T-helper 2 cell treated with Interferon-gamma antibody and Interleukin-4, amounts not matched to agents 100 ng/mL and 5 ng/mL, for 36 hours (primary cell): ENCODE measurements around the gene ICAM3. TPM values are rescaled to one million over a fixed set of nuclear protein-coding genes. Genes with fewer than 3 reads are reported as not detected.

Experiments used
- intact Hi-C: fragments of 100-400 bp; cut with micrococcal nuclease; formaldehyde crosslinking; loops from one replicate; pipeline ENCODE4 v1.15.1; 2023
- total RNA-seq: library from RNA; stranded (reverse); gene quantifications from 2 replicates; pipeline ENCODE4 v1.2.3, GENCODE V29; 2022

ICAM3 gene
- total RNA-seq, 1 donor from 2014 or later: 185 TPM

DNA sequence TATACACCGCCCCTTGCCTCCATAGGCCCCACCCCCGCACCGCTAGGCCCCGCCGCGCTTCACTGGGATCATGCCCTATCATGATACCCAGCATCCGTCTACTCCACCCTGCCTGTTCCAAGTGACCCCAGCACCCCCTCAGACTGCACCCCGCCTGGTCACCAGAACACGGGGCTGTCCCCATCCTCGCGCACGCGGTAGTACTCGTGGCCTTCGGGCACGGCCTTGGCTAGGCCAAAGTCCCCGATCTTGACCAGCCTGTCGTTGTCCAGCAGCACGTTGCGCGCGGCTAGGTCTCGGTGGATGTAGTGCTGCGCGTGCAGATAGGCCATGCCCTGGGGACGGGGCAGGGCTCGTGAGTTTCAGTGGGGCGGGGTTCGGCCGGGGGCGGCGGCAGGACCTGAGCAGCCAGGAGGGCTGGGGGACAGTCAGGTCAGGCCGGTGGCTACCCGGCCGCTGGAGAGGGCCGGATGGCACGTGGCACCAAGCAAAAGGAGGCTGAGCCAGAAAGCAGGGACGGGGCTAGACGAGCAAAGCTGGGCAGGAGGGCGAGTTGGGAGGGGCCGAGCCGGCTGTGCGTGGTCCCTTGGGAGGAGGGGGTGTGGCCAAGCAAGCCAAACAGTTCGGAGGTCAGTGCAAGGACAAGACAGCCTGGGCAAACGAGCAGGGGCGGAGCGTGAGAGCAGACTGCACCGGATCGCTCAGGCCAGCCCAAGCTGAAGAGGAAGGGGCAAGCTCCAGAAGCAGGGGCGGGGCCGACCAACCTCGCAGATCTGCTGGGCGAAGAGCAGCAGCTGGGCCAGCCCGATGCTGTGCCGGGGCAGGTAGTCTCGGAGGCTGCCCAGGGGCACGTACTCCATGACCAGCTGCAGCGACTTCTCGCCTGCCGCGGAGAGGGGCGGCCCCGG is 13.6 kb upstream of the ICAM3 start:
- intact Hi-C loops: no loop called here

DNA sequence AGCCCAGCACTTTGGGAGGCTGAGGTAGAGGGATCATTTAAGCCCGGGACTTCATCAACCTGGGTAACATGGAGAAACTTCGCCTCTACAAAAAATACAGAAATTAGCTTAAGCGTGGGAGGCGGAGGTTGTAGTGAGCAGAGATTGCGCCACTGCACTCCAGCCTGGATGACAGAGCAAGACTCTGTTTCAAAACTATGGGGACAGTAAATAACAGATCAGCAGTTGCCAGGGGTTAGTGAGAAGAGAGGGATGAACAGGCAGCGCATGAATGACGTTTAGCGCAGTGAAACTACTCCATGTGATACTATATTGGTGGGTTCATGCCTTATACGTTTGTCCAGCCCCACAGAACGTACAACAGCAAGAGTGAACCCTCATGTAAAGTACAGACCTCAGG is 7.1 kb upstream of the ICAM3 start:
- intact Hi-C loops: no loop called here

DNA sequence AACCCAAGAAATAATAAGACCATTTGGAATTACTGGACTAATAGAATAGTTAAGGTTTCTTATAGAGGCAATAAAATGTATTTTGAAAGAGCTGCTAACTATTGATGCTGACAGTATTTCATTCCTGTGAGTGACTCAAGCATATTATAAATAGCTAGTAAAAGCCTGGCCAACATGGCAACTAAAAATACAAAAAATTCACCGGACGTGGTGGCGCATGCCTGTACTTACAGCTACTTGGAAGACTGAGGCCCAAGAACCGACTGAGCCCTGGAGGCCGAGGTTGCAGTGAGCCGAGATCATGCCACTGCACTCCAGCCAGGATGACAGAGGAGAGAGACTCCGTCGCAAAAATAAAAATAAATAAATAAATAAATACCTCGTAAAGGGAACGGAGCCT is 5.4 kb upstream of the ICAM3 start:
- intact Hi-C loops: no loop called here

DNA sequence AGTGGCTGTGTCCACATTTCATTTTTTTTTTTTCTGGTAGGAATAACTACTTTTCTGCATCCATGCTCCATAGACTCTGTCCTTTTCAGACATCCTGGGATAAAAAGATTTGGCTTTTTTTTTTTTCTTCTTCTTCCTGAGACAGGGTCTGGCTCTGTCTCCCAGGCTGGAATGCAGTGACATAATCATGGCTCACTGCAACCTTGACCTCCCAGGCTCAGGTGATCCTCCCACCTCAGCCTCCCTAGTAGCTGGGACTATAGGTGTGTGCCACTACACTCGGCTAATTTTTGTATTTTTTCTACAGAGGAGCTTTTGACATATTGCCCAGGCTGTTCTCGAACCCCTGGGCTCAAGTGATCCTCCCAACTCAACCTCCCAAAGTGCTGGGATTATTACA is 4.1 kb upstream of the ICAM3 start:
- intact Hi-C loops: no loop called here

DNA sequence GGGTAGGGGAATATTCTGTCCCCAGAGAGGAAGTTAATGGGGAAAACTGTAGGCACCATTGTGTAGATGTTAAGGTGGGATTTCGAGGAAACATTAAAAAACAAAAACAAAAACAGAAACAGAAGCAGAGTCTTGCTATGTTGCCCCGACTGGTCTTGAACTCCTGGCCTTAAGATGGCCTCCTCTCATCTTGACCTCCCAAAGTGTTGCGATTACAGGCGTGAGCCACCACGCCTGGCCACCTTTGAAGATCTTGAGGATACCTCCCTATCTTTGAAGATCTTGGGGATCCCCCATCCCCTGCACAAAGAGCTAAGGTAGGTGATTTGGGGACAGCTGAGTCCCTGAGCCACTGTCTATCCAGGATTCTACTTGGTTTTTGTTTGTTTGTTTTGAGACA is 553 bp upstream of the ICAM3 start:
- intact Hi-C loops: loop anchor here (5.0 kb wide), 1 partner anchor 73 kb away; no protein-coding TSS in a partner anchor

DNA sequence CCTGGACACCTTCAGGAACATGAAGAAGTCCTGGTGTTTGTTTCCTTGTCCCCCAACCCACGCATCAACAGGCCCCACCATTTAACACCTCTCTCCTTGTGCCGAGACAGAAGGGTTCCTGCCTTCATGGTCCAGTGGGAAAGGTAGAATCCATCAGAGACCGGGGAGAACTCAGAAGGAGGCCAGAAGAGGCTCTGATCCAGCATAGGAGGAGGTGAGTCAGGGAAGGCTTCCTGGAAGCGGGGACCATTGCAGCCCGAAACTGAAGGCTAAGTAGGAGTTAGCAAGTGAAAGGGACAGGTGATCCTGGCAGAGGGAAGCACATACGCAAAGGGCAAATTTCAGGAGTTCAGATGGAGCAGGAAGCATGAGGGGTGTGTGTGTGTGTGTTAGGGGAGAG is 484 bp downstream of the ICAM3 start:
- intact Hi-C loops: loop anchor here (5.0 kb wide), 1 partner anchor 72 kb away; no protein-coding TSS in a partner anchor

DNA sequence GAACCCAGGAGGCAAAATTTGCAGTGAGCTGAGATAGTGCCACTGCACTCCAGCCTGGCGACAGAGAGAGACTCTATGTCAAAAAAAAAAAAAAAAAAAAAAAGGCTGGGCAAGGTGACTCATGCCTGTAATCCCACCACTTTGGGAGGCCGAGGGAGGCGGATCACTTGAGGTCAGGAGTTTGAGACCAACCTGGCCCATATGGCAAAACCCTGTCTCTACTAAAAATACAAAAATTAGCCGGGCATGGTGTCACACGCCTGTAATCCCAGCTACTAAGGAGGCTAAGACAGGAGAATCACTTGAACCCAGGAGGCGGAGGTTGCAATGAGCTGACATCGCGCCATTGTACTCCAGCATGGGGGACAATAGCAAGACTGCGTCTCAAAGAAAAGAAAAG is 2.7 kb downstream of the ICAM3 start:
- intact Hi-C loops: loop anchor here (5.0 kb wide), 1 partner anchor 69 kb away; no protein-coding TSS in a partner anchor

DNA sequence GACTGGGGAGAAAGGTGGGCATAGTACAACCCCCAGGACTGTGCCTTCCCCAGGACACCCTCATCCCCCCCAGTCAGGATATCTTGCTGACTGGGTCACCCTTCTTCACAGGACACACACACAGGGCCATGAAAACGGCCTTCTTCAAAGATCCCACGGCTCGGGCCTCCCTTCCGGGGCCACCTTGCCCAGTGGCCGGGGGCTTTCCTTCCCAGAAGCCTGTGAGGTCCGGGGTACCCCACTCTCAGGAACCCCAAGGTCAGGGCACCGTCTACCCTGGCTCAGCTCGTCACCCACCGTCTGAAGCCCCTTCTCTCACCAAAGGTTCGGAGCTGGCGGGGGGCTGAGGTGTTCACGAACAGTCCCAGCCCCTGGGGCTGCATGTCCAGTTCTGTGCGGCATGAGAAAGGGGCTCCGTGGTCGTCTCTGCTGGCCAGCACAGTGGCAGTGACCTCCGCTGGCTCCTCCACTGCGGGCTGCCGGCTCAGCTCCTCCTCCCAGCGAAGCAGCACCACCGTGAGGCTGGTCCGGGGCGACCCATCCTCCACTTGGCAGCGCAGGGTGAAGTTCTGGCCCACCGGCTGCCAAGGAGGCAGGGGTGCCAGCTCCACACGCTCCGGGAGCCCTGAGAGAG is 4.0 kb downstream of the ICAM3 start:
- intact Hi-C loops: loop anchor here (5.0 kb wide), 1 partner anchor 68 kb away; no protein-coding TSS in a partner anchor

DNA sequence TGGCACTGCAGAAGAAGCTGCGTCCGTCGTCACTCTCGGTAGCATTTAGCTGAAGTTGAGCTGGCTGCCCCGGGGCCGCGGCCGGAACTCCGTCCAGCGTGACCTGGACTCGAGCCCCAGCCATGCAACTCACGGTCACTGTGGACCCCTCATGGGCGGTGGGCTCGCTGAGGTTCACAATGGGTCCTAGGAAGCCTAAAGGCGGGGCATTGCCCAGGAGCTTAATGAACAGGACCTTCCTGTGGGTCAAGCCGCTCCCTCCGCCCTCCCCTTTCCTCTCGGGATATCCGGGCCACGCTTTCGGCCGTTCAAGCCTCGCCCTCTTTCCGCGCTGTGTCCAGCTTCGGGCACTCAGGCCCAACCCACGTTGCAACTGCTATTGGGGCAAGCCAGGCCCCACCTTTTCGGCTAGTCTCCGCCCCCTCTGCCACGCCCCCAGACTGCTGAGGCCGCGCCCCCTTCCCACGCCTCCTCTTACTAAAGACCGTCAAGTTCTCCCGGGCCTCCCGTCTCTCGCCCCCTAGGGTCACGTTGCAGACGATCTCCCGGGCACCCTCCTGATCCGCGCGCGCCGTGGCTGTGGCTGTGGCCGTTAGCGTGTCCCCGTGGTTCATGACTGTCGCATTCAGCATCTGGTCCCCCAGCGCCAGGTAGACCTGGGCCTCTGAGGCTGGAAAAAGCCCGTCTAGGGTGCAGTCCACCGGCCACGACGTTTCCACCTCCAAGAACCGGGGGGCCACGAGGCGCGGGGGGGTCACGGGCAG is 4.7 kb downstream of the ICAM3 start:
- intact Hi-C loops: loop anchor here (5.0 kb wide), 2 partner anchors 67 to 318 kb away; partner anchors contain the start of gene ILF3

DNA sequence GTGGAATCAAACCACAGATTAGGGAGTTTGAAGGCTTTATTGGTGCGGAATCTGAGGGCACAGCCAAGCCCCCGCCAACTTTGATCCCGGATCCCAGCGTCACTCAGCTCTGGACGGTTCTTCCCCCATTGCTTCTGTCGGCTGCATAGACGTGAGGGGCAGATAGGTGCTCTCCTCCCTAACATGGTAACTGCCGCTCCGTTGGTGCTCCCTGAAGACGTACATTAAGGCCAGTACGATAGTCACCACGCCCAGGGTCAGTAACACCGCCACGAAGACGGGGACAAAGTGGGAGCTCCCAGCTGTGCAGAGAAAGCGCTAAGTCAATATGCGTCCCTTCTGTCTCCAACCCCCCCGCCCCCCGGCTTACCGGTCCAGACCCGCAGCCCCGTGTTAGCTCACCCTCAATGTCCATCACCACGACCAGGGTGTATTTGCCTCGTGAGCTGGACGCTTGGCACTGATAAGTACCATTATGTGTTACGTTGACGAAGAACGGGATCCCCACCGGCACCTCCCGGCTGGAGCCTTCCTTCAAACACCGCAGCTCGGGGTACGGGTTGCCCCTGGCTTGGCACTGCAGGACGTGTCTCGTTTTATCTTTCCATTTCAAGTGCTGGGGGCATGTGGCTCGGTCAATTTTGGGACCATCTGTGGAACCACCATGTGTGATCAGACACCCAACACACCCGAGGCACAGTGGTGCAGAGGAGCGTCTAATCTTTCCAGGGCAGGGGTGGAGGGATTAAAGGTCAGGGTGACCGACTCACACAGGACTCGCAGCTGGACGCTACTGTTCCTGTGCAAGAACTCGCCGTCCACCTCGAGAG is 5.5 kb downstream of the ICAM3 start:
- intact Hi-C loops: loop anchor here (1.0 to 5.0 kb wide), 4 partner anchors 18 to 318 kb away; partner anchors contain the start of genes FDX2, ILF3 and TYK2

DNA sequence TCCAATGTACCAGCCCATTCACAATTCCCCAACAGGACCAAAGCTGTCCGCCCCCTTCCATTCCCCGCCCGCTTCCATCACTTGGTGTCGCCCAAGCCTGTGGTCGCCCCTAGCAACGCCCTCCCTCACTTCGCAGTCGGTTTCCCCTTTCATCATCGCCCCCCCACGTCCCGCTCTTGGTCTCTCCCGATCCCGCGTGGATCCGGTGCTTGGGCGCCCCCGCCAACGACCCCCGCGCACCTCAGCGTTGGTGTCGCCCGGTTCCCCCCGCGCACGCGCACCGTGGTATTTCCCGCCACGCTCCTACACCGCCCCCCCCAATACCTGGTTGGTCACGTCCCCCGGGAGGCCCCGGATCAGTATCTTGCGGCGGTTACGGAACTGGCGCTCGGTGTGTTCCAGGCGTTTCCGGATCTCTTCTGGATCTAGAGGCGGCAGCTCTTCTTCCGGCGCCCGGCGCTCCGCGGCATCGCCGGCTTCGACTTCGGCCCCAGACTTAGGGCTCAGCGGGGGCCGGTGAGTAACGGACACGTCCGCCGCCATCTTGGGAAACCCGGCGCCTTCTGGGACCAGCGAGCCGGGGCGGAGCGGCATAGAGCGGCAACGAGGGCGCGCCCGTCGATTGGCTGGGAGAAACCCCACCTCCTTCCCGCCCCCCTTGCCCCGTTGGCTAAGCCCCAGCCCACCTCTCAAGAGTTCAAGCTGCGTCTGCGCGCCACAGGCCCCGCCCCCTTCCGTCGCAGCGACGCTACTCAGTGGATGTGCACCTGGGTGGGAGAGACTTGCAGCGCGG is 6.3 kb downstream of the ICAM3 start, which contains the start of gene RAVER1:
TSS of gene RAVER1 (minus strand) at position 565 of the 793 bp plus-strand sequence. CDS start at position 543, 22 bp downstream.
- intact Hi-C loops: loop anchor here (1.0 to 5.0 kb wide), 4 partner anchors 17 to 319 kb away; partner anchors contain the start of genes FDX2, ILF3 and TYK2

DNA sequence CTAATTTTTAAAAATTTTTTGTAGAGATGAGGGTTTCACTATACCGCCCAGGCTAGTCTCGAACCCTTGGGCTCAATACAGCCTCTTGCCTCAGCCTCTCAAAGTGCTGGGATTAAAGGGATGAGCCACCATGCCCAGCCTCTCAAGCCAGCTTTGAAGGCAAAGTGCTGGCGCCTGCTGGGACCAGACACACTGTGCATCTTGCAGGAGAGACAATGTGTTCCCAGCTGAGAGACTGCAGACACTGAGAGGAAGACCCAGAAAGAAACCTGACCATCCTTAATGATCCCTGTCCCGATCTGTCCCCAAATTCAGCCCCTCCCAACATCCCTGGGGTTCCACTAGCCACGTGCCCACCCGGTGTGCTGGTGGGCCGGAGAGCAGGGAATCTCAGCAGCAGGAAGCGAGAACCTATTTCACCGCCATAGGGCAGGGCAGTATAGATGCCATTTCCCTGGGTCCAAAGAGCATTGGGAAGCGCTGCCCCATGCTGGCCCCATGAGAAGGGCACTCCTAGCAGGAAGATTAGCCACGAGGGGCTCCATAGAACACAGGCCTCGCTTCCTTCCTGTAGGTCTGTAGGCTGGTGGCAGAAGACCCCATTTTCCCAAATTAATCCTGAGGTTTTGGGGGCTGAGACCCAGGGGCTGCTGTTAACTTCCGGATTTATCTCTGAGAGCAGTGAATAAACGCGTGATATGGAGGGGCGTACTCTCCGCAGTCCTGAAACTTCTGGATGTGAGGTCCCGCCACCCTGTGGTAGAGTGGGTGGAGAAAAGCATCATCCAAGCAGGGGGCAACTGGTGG is 7.1 kb downstream of the ICAM3 start:
- intact Hi-C loops: loop anchor here (2.0 to 5.0 kb wide), 2 partner anchors 40 to 320 kb away; partner anchors contain the start of gene ILF3

DNA sequence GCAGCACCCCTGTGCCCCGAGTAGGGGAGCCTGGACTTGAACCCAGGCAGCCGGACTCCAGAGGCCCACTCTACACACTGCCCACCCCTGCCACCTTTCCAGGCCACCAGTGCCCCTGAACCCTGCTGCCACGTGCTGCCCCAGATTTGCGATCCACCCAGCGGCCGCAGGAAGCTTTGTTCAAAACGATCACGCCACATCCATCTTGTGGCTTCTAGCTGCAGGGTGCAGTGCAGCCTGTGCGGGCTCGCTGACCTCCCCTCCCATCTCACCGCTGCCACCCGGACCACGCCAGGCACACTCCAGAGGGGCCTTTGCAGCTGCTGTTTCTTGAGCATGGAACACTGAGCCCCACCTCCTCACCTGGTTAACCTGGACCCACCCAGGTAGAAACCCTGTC is 9.9 kb downstream of the ICAM3 start:
- intact Hi-C loops: no loop called here

DNA sequence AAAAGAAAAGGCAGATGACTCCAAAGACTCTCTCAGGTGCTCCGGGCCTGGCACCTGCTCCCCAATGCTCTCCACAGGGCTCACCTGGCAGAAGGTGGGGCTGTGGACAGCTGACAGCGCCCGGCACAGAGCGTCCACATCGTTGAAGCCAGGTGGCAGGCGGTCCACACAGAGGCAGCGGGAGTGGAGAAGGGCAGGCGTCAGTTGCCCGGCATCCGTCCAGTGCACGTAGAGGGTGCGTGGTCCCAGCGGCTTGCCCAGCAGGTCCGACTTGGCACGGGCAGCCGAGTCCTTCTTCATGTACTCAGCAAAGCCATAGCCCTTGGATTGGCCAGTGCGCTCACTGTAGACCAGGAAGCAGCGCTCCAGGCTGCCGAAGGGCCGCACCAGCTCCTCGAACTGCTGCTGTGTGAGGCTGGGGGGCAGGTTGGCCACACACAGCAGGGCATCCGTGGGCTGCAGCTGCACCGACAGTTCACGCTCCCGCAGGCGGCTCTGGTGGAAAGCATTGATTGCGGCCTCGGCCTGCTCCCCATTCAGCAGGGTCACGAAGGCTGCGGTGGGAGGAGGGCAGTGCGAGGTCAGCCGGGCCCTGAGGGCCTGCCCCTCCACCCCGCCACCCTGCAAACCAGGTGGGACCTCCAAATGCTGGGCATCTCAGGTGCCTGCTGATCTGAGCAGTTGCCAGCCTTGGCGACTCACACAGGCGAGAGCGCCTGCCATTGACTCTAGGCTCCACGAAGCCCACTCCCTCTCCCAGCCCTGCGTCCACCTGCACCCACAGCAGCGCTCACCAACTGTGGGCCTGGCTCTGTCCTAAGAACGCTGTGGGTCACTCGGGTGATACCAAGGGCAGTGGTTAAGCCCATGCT is 10.6 kb downstream of the ICAM3 start:
- intact Hi-C loops: no loop called here

DNA sequence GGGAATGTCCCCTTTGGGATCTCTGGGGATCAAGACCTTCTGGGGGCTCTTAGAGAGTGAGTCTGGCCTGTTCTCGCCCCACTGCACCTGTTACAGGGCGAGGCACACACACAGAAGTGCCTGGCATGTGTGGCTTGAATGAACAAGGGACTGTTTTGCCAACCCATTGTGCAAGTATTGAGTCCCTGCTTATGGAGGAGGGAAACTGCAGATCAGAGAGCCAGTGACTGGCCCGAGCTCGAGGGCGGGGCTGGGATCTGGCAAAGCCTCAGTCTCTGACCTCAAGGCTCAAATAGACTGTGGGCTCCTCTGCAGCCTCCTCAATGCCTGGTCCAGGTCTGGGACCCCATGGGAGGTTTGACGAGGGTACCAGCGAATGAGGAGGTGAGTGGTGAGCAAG is 11.6 kb downstream of the ICAM3 start:
- intact Hi-C loops: no loop called here

DNA sequence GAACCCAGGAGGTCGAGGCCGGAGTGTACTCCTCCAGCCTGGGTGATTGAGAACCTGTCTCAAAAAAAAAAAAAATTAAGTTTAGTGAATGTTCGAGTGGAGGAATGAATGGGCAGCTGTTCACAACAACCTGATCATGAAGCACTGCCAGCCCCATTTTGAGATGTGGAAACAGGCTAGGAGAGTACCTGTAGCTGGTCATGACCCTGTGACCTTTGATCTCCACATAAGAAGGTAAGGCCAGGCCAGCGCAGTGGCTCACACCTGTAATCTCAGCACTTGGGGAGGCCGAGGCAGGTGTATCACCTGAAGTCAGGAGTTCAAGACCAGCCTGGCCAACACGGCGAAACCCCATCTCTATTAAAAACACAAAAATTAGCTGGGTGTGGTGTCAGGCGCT is 13.7 kb downstream of the ICAM3 start:
- intact Hi-C loops: no loop called here
